K562 (cell line): ENCODE results near the gene MBD2. TPM values are rescaled to one million over a fixed set of nuclear protein-coding genes. Genes with fewer than 3 reads are reported as not detected.

Experiments
- ATAC-seq: fragments of 200-7000 bp; cut with Tn5 transposase; 3 replicates; pipeline ENCODE4 v1.9.1; 2020; ENCODE audit warnings: moderate library complexity
- BruUV-seq: library from RNA; stranded (reverse); fragments of 400-500 nt; replicated peaks from 2 replicates; lab custom pipeline; 2021; lab: Mats Ljungman, UMichigan
- CTCF ChIA-PET: fragments of 300-600 bp; formaldehyde crosslinking; extraction: SDS; loops from one replicate; lab custom pipeline; 2021; ENCODE audit warnings: low intra/inter-chr PET ratio; lab: Yijun Ruan, JAX
- POLR2A ChIA-PET: fragments of 300-600, 350-650 bp; sonication (Branson Sonifier 250); formaldehyde crosslinking; extraction: SDS; loops from one replicate; lab custom pipeline; 2021; ENCODE audit warnings: antibody characterized with exemption, inconsistent platforms; lab: Yijun Ruan, JAX
- DNase-seq, 4 experiments: peaks; one replicate each; pipeline versions ENCODE4 v3.0.0 to v3.0.0-alpha.2; 2011 to 2018; ENCODE audit warnings: low spot score in 3 of 4, mixed read lengths in 3 of 4; ENCODE audit errors: extremely low read depth in 1 of 4
- FAIRE-seq: peaks from 2 replicates; lab custom pipeline; 2011; peaks lifted over from hg19 to GRCh38; lab: Jason Lieb, UNC
- H2AFZ ChIP-seq: 2 replicates; pipeline ENCODE4 v1.6.0; 2011; ENCODE audit warnings: low read depth, low read length, control low read depth, inconsistent platforms
- H3K27ac ChIP-seq: fragments of 200-600 bp; 3 replicates; pipeline ENCODE4 v1.8.0; 2011; ENCODE audit warnings: low read depth, mild to moderate bottlenecking, control low read depth, inconsistent platforms, low read length, moderate library complexity, mixed read lengths; ENCODE audit errors: extremely low read depth
- H3K27me3 ChIP-seq, 2 experiments: fragments of 300-600 bp in 1 of 2; 2 replicates in 1 of 2; 3 replicates in 1 of 2; pipeline versions ENCODE4 v1.6.0 to v1.8.0; 2011; ENCODE audit warnings: inconsistent platforms in 2 of 2, low read length in 2 of 2, mild to moderate bottlenecking in 1 of 2, mixed read lengths in 1 of 2, moderate library complexity in 1 of 2; ENCODE audit not compliant: control insufficient read depth in 2 of 2, insufficient read depth in 2 of 2
- H3K36me3 ChIP-seq: fragments of 300-600 bp; 3 replicates; pipeline ENCODE4 v1.8.0; 2011; ENCODE audit warnings: mild to moderate bottlenecking, low read length, inconsistent platforms; ENCODE audit not compliant: control insufficient read depth, insufficient read depth
- H3K4me1 ChIP-seq, 2 experiments: fragments of 200-600 bp in 1 of 2; replicated peaks in 1 of 2; 2 replicates in 1 of 2; 3 replicates in 1 of 2; pipeline versions ENCODE4 v1.5.1 to v1.8.0; 2011; ENCODE audit warnings: inconsistent platforms in 2 of 2, low read length in 2 of 2, mild to moderate bottlenecking in 1 of 2, mixed read lengths in 1 of 2, moderate library complexity in 1 of 2; ENCODE audit not compliant: control insufficient read depth in 2 of 2, insufficient read depth in 2 of 2
- H3K4me2 ChIP-seq: 2 replicates; pipeline ENCODE4 v1.6.1; 2011; ENCODE audit warnings: low read length, control low read depth, inconsistent platforms, mixed read lengths; ENCODE audit not compliant: insufficient read depth
- H3K4me3 ChIP-seq: fragments of 200-600 bp; sonication (generic), shearing (Covaris generic); 2 replicates; pipeline ENCODE4 v1.5.1; 2016; ENCODE audit warnings: control low read depth, inconsistent platforms
- H3K79me2 ChIP-seq: fragments of 200-600 bp; 3 replicates; pipeline ENCODE4 v1.8.0; 2011; ENCODE audit warnings: low read length, inconsistent platforms; ENCODE audit not compliant: control insufficient read depth, insufficient read depth
- H3K9ac ChIP-seq, 2 experiments: 2 replicates each; pipeline versions ENCODE4 v1.6.0 to v1.6.1; 2011; ENCODE audit warnings: low read depth in 2 of 2, low read length in 2 of 2, control low read depth in 1 of 2, inconsistent platforms in 1 of 2, mild to moderate bottlenecking in 1 of 2, mixed read lengths in 1 of 2; ENCODE audit not compliant: insufficient read depth in 1 of 2
- H3K9me1 ChIP-seq: one replicate; pipeline ENCODE4 v1.6.0; 2011; ENCODE audit warnings: inconsistent platforms, mild to moderate bottlenecking, low read length, moderate library complexity; ENCODE audit not compliant: control insufficient read depth, insufficient read depth
- H3K9me3 ChIP-seq: replicated peaks from 2 replicates; pipeline ENCODE4 v1.5.1; 2011; ENCODE audit warnings: low read depth, low read length, inconsistent platforms; ENCODE audit not compliant: control insufficient read depth, insufficient read depth
- H4K20me1 ChIP-seq: replicated peaks from 2 replicates; pipeline ENCODE4 v1.6.1; 2011; ENCODE audit warnings: low read length, inconsistent platforms, mixed read lengths; ENCODE audit not compliant: control insufficient read depth, insufficient read depth
- ARID2 ChIP-seq: fragments of 450-650 bp; IDR thresholded peaks from 2 replicates; pipeline ENCODE4 v1.6.1; 2017; ENCODE audit warnings: antibody characterized with exemption, mild to moderate bottlenecking
- ERF ChIP-seq: fragments of 450-650 bp; formaldehyde crosslinking; IDR thresholded peaks from 2 replicates; pipeline ENCODE4 v1.4.0; 2020; ENCODE audit warnings: mild to moderate bottlenecking, mixed read lengths
- NCOA6 ChIP-seq: fragments of 450-650 bp; IDR thresholded peaks from 2 replicates; pipeline ENCODE4 v1.6.1; 2017; ENCODE audit warnings: mild to moderate bottlenecking
- NR2F6 ChIP-seq: fragments of 450-650 bp; formaldehyde crosslinking; IDR thresholded peaks from 2 replicates; pipeline ENCODE4 v1.4.0; 2020; ENCODE audit warnings: mild to moderate bottlenecking
- PYGO2 ChIP-seq: fragments of 450-650 bp; IDR thresholded peaks from 2 replicates; pipeline ENCODE4 v1.6.1; 2016; ENCODE audit warnings: mild to moderate bottlenecking, missing genetic modification characterization, moderate library complexity, missing compliant biosample characterization
- RFX1 ChIP-seq: fragments of 450-650 bp; IDR thresholded peaks from 2 replicates; pipeline ENCODE4 v1.6.1; 2016; ENCODE audit warnings: mild to moderate bottlenecking, moderate library complexity
- ZNF184 ChIP-seq: sonication (generic); formaldehyde crosslinking; IDR thresholded peaks from 2 replicates; pipeline ENCODE4 v1.5.0; 2020; ENCODE audit warnings: missing genetic modification reagents
- ZNF696 ChIP-seq: fragments of 250-450 bp; sonication (Bioruptor Pico); conservative IDR thresholded peaks from 2 replicates; pipeline ENCODE4 v1.4.0; 2020; ENCODE audit warnings: mild to moderate bottlenecking, moderate library complexity
- ZNF717 ChIP-seq: fragments of 250-450 bp; sonication (Bioruptor Pico); IDR thresholded peaks from 2 replicates; pipeline ENCODE4 v1.5.0; 2021
- WGBS: fragments of 100-300 bp; shearing (Covaris generic); methylation state at CpG from one replicate; pipeline ENCODE4 v1.1.6; 2016; ENCODE audit warnings: low coverage, mixed read lengths; ENCODE audit not compliant: insufficient coverage; ENCODE audit errors: missing lambda C conversion rate; 5-methylcytosine and 5-hydroxymethylcytosine counted together
- in situ Hi-C: fragments of 300-500 bp; cut with MboI; formaldehyde crosslinking; loops from 4 replicates; pipeline ENCODE4 v1.15.0; 2018; ENCODE audit warnings: inconsistent platforms, mixed read lengths
- intact Hi-C: fragments of 100-400 bp; cut with micrococcal nuclease; formaldehyde crosslinking; loops from 2 replicates; pipeline ENCODE4 v1.14.2; 2022
- polyA plus RNA-seq, 8 experiments: library from polyadenylated mRNA; depleted of rRNA in 4 of 8; stranded (reverse) in 5 of 8; unstranded in 3 of 8; fragments of >200 nt; fragmentation: Nextera tagmentation in 2 of 8; fragmentation: Illumina TruSeq in 1 of 8; extraction: Ambion mirVana in 2 of 8; extraction: Trizol in 1 of 8; gene quantifications; 2 replicates each; pipeline versions ENCODE4 v1.2.1 to v1.2.3, GENCODE V29; 2011 to 2014; ENCODE audit warnings: inconsistent platforms in 1 of 8, missing spikeins in 1 of 8
- total RNA-seq, 7 experiments: library from RNA; depleted of rRNA in 6 of 7; stranded (reverse); fragments of >200 nt in 6 of 7; fragmentation: Illumina TruSeq in 2 of 7; extraction: Trizol in 2 of 7; gene quantifications; 2 replicates each; pipeline versions ENCODE4 v1.2.1 to v1.2.3, GENCODE V29; 2011 to 2021; ENCODE audit warnings: low replicate concordance in 1 of 7
- TF ChIP-seq, protein P1 (sequence below): sonication (generic); formaldehyde crosslinking; IDR thresholded peaks from 2 replicates; pipeline ENCODE4 v1.8.1; 2022; ENCODE audit warnings: missing genetic modification reagents
- TF ChIP-seq, protein P2 (sequence below): fragments of 450-650 bp; conservative IDR thresholded peaks from 2 replicates; pipeline ENCODE4 v1.6.1; 2016; ENCODE audit warnings: missing genetic modification characterization, low read depth, mild to moderate bottlenecking, control low read depth, missing compliant biosample characterization
- TF ChIP-seq, protein P3 (sequence below): fragments of 450-650 bp; IDR thresholded peaks from 2 replicates; pipeline ENCODE4 v1.6.1; 2017; ENCODE audit warnings: mild to moderate bottlenecking, moderate library complexity

MBD2 gene
- total and polyA plus RNA-seq, 9 of the 15 experiments (the other 6 are each of a cell fraction or from before 2014, with no cell fraction given) = 4.4 to 40.2 (median 13.9) TPM

- H2AFZ ChIP-seq = no peak overlapping the region
- no peak for FAIRE-seq
- intact Hi-C loops = no loop called here
- no peak overlapping the region for H3K27ac ChIP-seq
- H3K9ac ChIP-seq = no peak overlapping the region
- ChIA-PET POLR2A (no interaction called here), CTCF (no interaction called here)
- H3K4me2 ChIP-seq = no peak overlapping the region
- no peaks in the 10 kb centered on the region for H4K20me1 ChIP-seq
- no peak for DNase-seq
- H3K36me3 ChIP-seq = no peaks in the 10 kb centered on the region
- peaks cover 0 to 7% of the 10 kb centered on the region in 2 experiments; a peak in 3 of 5 replicates for H3K4me1 ChIP-seq
- no peaks in the 10 kb centered on the region for H3K79me2 ChIP-seq
- no peaks in the 10 kb centered on the region for H3K27me3 ChIP-seq
- no peak for ATAC-seq
- no peak for TF ChIP-seq ARID2
- TF ChIP-seq RFX1 = no peak
- TF ChIP-seq PYGO2 (tag) = no peak
- no peak for TF ChIP-seq NR2F6
- TF ChIP-seq, protein P1, sequence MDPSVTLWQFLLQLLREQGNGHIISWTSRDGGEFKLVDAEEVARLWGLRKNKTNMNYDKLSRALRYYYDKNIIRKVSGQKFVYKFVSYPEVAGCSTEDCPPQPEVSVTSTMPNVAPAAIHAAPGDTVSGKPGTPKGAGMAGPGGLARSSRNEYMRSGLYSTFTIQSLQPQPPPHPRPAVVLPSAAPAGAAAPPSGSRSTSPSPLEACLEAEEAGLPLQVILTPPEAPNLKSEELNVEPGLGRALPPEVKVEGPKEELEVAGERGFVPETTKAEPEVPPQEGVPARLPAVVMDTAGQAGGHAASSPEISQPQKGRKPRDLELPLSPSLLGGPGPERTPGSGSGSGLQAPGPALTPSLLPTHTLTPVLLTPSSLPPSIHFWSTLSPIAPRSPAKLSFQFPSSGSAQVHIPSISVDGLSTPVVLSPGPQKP (CRISPR knock-in tag) = no peak
- TF ChIP-seq NCOA6 = no peak
- no peak for TF ChIP-seq ZNF696 (CRISPR knock-in tag)
- TF ChIP-seq ZNF184 (CRISPR knock-in tag) = no peak
- TF ChIP-seq, protein P2, sequence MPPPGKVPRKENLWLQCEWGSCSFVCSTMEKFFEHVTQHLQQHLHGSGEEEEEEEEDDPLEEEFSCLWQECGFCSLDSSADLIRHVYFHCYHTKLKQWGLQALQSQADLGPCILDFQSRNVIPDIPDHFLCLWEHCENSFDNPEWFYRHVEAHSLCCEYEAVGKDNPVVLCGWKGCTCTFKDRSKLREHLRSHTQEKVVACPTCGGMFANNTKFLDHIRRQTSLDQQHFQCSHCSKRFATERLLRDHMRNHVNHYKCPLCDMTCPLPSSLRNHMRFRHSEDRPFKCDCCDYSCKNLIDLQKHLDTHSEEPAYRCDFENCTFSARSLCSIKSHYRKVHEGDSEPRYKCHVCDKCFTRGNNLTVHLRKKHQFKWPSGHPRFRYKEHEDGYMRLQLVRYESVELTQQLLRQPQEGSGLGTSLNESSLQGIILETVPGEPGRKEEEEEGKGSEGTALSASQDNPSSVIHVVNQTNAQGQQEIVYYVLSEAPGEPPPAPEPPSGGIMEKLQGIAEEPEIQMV (tag) = no peak
- no peak for TF ChIP-seq ERF (CRISPR knock-in tag)
- TF ChIP-seq, protein P3, sequence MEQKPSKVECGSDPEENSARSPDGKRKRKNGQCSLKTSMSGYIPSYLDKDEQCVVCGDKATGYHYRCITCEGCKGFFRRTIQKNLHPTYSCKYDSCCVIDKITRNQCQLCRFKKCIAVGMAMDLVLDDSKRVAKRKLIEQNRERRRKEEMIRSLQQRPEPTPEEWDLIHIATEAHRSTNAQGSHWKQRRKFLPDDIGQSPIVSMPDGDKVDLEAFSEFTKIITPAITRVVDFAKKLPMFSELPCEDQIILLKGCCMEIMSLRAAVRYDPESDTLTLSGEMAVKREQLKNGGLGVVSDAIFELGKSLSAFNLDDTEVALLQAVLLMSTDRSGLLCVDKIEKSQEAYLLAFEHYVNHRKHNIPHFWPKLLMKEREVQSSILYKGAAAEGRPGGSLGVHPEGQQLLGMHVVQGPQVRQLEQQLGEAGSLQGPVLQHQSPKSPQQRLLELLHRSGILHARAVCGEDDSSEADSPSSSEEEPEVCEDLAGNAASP = no peak
- no peak for TF ChIP-seq ZNF717 (CRISPR knock-in tag)
- TF ChIP-seq, all 486 proteins: peak for 0
- Histone ChIP-seq H3K4me3 (no peak overlapping the region), H3K9me1 (no peaks in the 10 kb centered on the region), H3K9me3 (no peaks in the 10 kb centered on the region)
- BruUV-seq = no TSS peak
- WGBS = 76% methylated on average over 2 of the region's 2 CpGs
- in situ Hi-C loops = no loop called here
These were observed 15.1 kb upstream of the MBD2 start for GRCh38 chr18:54239601-54240000.
